ENCODE measurements around the gene DNAH6.

The DNAH6 gene

DNA sequence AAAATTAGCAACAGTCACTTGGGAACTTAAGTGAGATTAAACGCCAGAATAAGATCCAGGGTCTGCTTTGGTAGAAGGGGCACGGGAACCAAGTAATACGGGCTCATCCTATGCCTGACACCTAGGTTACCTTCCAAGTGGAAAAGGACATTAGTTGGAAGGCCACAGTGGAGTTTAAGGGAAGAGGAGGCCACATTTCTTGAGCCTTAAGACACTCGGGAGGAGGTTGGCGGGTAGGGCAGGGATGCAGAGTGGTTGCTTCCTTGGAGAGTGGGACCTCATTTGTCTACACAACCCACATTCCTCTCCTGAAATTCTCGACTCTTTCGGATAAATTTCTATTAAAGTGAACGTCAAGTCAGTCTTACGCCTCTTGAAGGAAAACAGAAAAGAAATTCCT lies 510 bp upstream of the DNAH6 start:
- H3K9ac ChIP-seq (ENCODE audit: low read length) = no peak overlapping the region
- no peaks in the 10 kb centered on the region for H3K27me3 ChIP-seq (ENCODE audit: insufficient read depth, low read length)
- no peaks in the 10 kb centered on the region for H3K9me2 ChIP-seq (ENCODE audit: low read depth, low read length)
- TF ChIP-seq, protein P1, sequence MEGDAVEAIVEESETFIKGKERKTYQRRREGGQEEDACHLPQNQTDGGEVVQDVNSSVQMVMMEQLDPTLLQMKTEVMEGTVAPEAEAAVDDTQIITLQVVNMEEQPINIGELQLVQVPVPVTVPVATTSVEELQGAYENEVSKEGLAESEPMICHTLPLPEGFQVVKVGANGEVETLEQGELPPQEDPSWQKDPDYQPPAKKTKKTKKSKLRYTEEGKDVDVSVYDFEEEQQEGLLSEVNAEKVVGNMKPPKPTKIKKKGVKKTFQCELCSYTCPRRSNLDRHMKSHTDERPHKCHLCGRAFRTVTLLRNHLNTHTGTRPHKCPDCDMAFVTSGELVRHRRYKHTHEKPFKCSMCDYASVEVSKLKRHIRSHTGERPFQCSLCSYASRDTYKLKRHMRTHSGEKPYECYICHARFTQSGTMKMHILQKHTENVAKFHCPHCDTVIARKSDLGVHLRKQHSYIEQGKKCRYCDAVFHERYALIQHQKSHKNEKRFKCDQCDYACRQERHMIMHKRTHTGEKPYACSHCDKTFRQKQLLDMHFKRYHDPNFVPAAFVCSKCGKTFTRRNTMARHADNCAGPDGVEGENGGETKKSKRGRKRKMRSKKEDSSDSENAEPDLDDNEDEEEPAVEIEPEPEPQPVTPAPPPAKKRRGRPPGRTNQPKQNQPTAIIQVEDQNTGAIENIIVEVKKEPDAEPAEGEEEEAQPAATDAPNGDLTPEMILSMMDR (IDR thresholded peaks at IDR 0.05; ENCODE audit: low read length) = no peak
- TF ChIP-seq EZH2 (IDR thresholded peaks at IDR 0.05; ENCODE audit: borderline replicate concordance, low read length) = no peak
- no peaks in the 10 kb centered on the region for H3K79me2 ChIP-seq (ENCODE audit: insufficient read depth, low read length)
- no peak overlapping the region for H3K4me3 ChIP-seq (ENCODE audit: low read depth, low read length, poor library complexity, severe bottlenecking)
- H2AFZ ChIP-seq (ENCODE audit: low read length) = no peak overlapping the region
- no peaks in the 10 kb centered on the region for H3F3A ChIP-seq (ENCODE audit: insufficient read depth, low read length)
- H3K4me2 ChIP-seq (ENCODE audit: low read length) = no peak overlapping the region
- H3K9me3 ChIP-seq (ENCODE audit: low read length) = no peaks in the 10 kb centered on the region
- H3K4me1 ChIP-seq (ENCODE audit: insufficient read depth, low read length, severe bottlenecking) = no peaks in the 10 kb centered on the region
- H3K27ac ChIP-seq (ENCODE audit: low read depth, low read length, poor library complexity, severe bottlenecking) = no peak overlapping the region
- no peaks in the 10 kb centered on the region for H3K36me3 ChIP-seq (ENCODE audit: insufficient read depth, low read length)
- H4K20me1 ChIP-seq (ENCODE audit: insufficient read depth, low read length) = no peaks in the 10 kb centered on the region

DNA sequence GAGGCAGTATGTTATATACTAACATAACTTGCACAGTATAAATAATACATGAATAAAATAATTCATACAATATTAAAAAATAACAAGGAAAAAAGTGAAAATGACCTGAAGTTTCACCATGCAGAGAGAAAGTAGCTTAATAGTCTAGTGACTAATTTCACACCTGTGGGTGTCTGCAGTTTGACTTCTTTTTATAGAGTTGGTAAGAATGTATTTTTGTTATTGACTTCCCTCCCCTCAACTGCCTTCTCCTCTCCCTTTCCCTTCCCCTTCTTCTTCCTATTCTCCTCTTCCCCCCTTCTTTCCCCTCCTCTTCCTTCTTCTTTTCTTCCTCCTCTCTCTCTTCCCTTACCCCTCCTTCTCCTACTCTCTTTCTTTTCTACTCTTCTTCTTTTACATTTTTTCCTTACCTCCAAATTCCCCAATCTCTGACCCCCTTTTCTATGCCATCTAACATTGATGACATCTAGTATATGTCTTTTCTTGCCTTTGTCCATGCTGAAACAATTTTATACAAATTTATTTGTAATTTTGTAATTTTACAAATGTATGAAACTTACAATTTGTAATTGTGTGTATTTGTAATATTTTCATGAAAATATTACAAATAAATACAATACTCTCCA lies 3.1 kb downstream of the DNAH6 start:
- H3K9me2 ChIP-seq (ENCODE audit: low read depth, low read length) = no peaks in the 10 kb centered on the region
- no peaks in the 10 kb centered on the region for H3K27me3 ChIP-seq (ENCODE audit: insufficient read depth, low read length)
- TF ChIP-seq, protein P1 (IDR thresholded peaks at IDR 0.05; ENCODE audit: low read length) = no peak
- no peak for TF ChIP-seq EZH2 (IDR thresholded peaks at IDR 0.05; ENCODE audit: borderline replicate concordance, low read length)

DNA sequence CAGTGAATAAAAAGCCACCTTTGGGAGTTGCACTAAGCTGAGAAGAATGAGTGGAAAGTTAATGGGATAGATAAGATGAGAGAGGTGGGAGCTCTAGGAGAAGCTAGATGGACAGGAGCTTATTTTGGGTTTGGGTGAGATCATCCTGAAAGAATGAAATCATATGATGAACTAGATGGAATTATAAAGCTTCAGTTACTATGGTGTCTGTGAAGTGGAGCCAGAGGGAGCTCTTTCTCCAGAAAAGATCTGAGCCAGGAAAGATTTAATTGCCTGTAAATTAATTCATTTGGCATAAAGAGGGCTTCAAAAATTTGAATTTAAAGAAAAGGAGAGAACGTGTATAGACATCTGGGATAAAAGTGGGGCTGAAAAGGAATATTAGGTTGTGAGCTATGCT lies 10.3 kb downstream of the DNAH6 start:
- no peaks in the 10 kb centered on the region for H3F3A ChIP-seq (ENCODE audit: insufficient read depth, low read length)
- no peaks in the 10 kb centered on the region for H3K4me1 ChIP-seq (ENCODE audit: insufficient read depth, low read length, severe bottlenecking)
- no peaks in the 10 kb centered on the region for H3K36me3 ChIP-seq (ENCODE audit: insufficient read depth, low read length)
- no peaks in the 10 kb centered on the region for H3K79me2 ChIP-seq (ENCODE audit: insufficient read depth, low read length)
- TF ChIP-seq, protein P1 (IDR thresholded peaks at IDR 0.05; ENCODE audit: low read length) = no peak
- H3K4me2 ChIP-seq (ENCODE audit: low read length) = no peak overlapping the region
- H3K9ac ChIP-seq (ENCODE audit: low read length) = no peak overlapping the region
- H3K9me3 ChIP-seq (ENCODE audit: low read length) = no peaks in the 10 kb centered on the region
- no peak overlapping the region for H3K27ac ChIP-seq (ENCODE audit: low read depth, low read length, poor library complexity, severe bottlenecking)
- no peak overlapping the region for H2AFZ ChIP-seq (ENCODE audit: low read length)
- H3K27me3 ChIP-seq (ENCODE audit: insufficient read depth, low read length) = no peaks in the 10 kb centered on the region
- H4K20me1 ChIP-seq (ENCODE audit: insufficient read depth, low read length) = no peaks in the 10 kb centered on the region
- H3K9me2 ChIP-seq (ENCODE audit: low read depth, low read length) = no peaks in the 10 kb centered on the region
- no peak overlapping the region for H3K4me3 ChIP-seq (ENCODE audit: low read depth, low read length, poor library complexity, severe bottlenecking)

More for the DNA sequence above, 3.1 kb downstream of the DNAH6 start:
- no peaks in the 10 kb centered on the region for H3K4me1 ChIP-seq (ENCODE audit: insufficient read depth, low read length, severe bottlenecking)
- no peaks in the 10 kb centered on the region for H4K20me1 ChIP-seq (ENCODE audit: insufficient read depth, low read length)
- H3K4me3 ChIP-seq (ENCODE audit: low read depth, low read length, poor library complexity, severe bottlenecking) = no peak overlapping the region
- no peaks in the 10 kb centered on the region for H3F3A ChIP-seq (ENCODE audit: insufficient read depth, low read length)
- no peak overlapping the region for H3K4me2 ChIP-seq (ENCODE audit: low read length)
- H2AFZ ChIP-seq (ENCODE audit: low read length) = no peak overlapping the region
- H3K9me3 ChIP-seq (ENCODE audit: low read length) = no peaks in the 10 kb centered on the region
- H3K27ac ChIP-seq (ENCODE audit: low read depth, low read length, poor library complexity, severe bottlenecking) = no peak overlapping the region
- H3K36me3 ChIP-seq (ENCODE audit: insufficient read depth, low read length) = no peaks in the 10 kb centered on the region
- no peaks in the 10 kb centered on the region for H3K79me2 ChIP-seq (ENCODE audit: insufficient read depth, low read length)
- H3K9ac ChIP-seq (ENCODE audit: low read length) = no peak overlapping the region
